ENCODE results near the gene TLR6.

Gene TLR6, protein sequence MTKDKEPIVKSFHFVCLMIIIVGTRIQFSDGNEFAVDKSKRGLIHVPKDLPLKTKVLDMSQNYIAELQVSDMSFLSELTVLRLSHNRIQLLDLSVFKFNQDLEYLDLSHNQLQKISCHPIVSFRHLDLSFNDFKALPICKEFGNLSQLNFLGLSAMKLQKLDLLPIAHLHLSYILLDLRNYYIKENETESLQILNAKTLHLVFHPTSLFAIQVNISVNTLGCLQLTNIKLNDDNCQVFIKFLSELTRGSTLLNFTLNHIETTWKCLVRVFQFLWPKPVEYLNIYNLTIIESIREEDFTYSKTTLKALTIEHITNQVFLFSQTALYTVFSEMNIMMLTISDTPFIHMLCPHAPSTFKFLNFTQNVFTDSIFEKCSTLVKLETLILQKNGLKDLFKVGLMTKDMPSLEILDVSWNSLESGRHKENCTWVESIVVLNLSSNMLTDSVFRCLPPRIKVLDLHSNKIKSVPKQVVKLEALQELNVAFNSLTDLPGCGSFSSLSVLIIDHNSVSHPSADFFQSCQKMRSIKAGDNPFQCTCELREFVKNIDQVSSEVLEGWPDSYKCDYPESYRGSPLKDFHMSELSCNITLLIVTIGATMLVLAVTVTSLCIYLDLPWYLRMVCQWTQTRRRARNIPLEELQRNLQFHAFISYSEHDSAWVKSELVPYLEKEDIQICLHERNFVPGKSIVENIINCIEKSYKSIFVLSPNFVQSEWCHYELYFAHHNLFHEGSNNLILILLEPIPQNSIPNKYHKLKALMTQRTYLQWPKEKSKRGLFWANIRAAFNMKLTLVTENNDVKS

DNA sequence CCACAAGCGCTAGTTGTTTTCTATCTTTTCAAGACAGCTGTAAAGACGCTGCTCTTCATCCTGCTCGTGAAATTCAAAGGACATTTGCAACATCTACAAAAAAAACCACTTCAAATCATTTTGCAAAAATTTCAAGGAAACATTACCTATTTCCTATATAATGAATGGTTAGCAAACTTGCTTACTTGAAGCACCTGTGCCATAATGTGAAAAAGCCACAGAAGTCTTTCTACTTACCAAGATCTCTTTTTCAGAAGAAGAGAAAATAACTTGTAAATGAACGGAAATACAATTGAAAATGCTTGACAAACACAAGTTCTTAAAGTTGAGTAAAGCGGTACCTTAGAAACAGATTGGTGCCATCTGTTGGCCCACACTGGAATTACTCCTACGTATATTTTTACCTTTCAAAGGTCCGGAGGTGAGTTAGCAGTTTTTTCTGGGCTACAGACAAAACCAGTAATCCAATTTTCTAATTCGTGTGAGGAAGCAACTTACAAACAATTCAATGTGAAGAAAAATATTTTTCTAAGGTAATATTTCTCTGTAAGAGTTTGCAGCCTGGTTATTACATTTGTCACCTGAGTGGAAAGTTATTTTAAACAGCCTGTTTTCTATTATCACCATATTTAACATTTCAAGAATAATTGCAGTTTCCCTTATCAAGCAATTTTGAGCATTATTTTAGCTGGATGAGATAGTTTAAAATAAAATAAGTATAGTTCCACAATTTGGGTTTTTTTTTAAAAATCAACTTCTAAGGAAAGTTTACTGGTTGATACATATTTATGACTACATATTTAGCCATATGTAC lies at the start of gene TLR6:
TLR6 (minus strand) TSS at position 294 of the 814 bp plus-strand sequence. CDS start 27,344 bp downstream, outside the sequence.
- DNase-seq, result peak; percentile 62

DNA sequence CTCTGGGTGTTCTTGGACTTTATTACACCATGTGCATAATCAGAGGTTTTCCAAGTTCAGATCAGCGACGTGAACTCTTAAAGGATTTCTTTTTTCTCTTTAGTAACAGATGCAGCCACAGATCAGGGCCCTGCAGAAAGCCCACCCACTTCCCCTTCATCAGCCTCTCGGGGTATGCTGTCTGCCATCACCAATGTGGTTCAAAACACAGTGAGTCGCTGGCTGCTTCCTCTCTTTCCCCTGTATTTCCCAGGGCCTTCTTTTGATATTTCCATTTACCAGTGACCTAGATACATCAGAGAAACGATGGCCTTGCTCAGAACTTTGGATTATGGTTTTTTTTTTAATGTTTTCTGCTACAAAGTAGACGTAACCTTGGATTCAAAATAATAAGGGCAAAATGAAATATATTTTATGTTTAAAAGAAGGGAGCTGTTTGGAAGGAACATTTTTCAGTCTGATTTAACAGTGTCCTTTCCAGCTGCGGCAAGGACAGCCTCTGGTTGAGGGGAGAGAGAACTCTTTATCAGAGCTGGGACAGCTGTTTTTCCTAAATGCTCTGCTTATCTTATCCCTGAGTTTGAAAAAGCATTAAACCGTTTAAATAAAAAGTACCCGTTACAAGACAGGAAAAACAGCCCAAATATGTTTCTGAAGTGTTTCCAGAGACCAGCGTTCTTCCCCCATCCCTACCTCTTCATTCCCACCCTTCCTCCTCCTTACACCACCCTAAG lies 49.2 kb upstream of the TLR6 start:
- no peak for DNase-seq

DNA sequence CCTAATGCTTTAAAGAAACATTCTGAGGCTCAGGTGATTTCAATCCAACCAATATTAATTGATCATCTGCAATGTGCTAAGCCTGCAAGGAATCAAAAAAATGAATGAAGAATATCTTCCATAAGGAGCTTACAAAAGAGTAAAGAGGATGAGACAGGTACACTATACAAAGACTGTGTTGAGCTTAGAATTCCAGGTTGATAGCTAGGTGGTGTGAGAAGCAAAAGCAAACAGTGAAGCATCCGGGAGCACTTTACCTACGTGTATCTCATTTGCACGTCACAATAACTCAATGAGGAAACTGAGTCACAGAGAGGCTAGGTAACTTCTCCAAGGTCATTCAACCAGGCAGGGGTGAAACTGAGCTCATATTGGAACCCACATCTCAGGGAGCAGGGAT lies 48.1 kb upstream of the TLR6 start:
- DNase-seq, result no peak

DNA sequence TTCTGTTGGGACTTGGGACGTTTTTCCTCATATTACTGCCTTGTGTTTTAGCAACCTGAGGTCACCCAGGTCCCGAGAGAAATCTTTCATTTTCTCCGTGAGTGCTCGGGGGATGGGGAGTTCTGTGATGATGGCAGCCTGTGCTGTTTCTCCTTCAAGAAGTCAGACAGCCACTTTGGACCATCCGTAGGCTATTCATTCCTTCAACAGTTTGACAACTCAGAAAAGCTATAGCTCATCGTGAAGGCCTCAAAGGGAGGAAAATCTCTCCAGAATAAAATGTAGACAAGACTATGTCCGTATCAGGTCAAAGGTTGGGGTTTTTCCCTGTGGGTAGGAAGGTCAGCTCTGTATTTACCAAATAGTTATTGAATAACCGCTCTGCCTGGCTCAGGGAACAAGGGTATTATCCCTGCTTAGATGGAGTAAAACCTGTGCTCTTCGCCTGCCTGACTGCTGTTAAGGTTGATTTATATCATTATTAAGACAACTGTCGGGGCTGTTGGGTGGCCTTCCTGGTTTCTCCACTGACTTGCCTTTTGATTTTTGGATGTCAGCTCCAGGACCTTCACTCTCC lies 47.6 kb upstream of the TLR6 start:
- DNase-seq, result no peak

DNA sequence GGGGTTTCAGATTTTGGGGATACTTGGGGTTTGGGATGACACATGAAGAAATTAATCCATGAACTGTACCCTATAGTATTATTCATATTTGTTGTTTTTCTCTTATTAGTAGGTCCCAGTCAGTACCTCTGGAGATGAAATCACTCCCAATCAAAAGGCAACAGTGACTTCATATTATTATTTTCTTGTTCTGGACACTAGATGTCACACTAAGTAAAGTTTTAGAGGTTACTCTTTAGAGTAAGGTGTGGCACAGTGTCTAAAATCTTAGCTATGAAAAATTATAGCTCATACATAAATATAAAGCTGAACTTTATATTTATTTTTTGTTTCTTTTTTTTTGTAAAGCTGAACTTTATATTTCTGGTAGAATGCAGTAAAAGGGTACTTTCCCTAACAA lies 46.1 kb upstream of the TLR6 start:
- no peak for DNase-seq

DNA sequence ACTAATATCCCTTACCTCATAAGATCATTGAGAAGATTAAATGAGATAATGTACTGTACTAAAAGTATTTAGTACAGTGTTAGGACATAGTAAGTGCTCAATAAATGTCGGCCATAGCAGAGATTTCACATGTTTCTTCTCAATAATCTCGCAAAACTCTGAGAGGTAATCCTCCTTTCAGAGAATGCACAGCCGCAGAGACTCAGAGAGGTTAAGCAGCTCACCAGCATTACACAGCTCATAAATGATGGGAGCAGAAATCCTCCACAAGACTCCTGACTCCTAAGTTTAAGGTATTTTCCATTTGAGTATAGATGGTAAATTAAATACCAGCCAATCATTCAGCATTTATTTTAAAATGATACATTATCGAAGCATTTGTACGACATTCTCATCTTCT lies 45.6 kb upstream of the TLR6 start:
- DNase-seq, result no peak

DNA sequence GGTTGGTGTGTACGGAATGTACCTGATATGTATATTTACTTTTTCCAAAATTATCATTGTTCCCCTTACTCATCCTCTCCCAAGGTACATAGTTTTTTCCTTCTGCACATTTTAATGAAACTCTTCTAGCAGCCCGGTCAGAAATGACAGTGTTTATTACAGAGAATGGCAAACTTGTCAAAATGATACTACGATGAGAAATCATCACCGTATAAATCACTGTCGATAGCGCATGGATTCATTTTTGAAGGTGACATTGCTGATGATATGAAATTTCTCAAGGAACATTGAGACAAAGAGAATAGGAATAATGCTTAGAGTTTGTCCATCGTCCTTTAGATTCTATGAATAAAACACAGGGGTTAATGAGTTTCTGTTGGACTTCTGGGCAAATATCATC lies 41.6 kb upstream of the TLR6 start:
- DNase-seq, result no peak

DNA sequence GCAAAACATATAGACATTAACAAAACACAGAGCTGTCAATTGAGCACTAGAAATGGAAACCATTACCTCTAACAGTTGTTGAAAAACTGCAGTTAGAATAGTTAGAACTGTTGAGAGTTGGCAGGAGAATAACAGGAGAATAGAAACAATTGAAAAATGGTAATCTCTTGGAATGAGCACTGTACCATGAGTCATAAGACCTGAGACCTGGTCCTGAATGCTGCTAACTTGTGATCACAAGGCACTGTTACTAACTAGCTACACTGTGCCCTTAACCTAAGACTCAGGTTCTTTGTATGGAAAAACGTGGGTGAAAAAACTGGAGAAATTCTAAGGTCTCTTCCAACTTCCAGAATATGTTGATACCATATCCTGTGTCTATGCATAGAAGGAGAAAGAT lies 40.3 kb upstream of the TLR6 start:
- no peak for DNase-seq

DNA sequence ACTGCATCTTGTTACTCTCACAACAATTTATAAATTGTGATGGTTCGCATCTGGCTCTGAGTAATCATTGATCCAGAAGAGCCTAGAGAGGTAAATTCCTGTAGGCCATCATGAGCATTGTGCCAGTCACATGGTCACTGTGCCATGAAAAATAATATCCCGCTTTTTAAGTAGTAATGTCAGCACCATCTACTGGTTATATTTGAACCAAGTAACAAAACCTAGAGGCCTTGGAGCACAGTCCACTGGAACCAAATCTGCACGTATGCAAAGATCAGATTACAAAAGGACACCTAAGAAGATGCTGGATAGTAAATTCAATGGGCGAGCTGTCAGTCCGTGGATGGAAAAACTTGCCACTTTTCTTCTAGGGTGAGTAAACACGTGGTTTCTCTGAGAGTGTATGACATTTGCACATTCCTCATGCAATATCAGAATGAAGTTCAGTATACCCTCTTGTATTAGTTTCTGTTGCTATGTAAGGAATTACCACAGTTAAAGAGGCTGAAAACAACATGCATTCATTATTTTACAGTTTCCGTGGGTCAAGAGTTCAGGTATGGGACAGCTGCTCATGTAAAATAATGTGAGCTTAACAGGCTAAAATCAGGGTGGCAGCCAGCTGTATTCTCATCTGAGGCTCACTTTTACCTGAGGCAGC lies 37.8 kb upstream of the TLR6 start:
- no peak for DNase-seq

DNA sequence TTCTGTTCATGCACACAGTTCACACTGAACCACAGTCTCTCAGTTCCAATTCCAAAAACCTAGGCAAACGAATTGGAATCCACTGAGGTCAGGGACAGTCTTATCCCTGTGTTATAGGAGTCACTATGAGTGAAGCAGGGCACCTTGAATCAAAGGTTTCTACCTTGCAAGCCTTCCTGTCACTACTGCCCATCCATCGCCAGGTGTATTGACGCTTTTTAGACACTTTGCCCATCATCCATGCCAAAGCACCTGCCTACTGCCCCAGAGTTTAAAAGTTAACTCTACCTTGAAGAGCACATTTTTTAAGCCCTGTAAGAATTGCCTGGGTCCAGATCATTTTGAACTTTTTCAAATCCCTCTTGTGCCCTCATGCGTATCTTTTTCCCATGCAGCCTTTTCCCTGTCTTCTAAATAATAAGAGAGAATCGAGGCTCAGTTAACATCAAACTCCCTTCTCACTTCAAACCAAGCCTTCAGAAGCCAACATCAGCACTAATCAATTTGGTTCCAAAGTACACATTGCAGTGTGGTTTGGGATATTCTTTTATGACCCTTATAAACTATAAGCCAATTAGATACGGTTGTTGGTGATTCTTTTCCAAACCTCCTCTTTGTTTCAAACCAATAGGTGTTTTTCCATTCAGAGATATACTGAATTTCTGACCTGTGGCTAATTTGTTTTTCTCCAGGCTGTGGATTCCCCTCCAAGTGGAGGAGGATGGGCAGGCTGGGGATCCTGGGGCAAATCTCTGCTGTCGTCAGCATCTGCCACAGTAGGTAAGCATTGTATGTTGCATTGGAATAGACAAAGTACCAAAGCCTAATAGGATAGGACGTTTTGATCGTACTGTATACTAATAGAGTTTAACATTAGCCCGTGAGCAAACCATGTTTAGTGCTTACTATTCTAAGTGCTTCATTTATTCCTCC lies 34.7 kb upstream of the TLR6 start:
- DNase-seq, result no peak

DNA sequence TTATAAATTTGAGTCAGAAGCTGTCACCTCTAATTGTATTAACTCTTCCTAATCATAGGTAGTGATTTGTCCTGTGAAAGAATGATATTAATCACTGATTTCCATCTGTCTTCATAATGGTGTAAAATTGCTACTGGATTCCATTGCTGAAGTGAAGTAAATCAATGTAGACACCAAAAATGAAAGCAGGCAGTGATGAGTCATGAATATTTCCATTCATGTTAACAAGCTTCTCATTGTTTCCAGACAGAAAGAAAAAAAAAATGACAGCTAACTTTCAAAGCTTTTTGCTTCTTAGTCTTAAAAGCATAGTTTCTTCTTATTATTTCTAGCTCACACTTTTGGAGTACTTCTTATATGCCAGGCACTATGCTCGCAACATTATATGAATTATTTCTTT lies 32.5 kb upstream of the TLR6 start:
- DNase-seq, result no peak

DNA sequence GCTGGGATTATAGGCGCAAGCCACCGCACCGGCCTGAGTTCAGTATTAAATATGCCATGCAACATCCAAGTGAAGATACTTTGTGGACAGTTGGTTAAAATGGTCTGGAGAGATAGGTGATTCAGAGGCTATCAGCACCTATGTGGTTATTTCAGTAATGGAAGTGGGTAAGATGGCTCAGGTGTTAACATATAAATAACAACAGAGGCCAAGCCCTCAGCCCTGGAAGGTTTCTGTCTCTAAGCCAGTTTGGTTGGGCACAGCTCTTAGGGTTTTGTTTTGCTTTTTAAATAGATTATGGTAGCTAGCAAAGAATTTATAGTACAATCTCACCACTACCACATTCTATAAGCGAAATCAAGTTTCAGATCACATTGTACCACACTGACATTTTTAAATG lies 27.6 kb upstream of the TLR6 start:
- no peak for DNase-seq

DNA sequence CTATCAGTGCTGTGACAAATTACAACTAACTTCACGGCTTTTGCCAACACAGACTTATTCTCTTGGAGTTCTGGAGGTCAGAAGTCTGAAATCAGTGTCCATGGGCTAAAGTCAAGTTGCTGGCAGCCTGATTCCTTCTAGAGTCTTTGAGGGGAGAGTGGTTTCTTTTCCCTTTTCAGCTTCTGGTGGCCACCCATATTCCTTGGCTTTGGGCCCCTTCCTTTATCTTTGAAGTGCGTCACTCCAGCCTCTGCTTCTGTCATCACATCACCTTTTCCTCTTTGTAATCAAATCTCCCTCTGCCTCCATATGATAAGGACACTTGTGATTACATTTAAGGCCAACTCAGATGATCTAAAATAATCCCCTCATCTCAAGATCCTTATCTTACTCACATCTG lies 20.0 kb upstream of the TLR6 start:
- no peak for DNase-seq

DNA sequence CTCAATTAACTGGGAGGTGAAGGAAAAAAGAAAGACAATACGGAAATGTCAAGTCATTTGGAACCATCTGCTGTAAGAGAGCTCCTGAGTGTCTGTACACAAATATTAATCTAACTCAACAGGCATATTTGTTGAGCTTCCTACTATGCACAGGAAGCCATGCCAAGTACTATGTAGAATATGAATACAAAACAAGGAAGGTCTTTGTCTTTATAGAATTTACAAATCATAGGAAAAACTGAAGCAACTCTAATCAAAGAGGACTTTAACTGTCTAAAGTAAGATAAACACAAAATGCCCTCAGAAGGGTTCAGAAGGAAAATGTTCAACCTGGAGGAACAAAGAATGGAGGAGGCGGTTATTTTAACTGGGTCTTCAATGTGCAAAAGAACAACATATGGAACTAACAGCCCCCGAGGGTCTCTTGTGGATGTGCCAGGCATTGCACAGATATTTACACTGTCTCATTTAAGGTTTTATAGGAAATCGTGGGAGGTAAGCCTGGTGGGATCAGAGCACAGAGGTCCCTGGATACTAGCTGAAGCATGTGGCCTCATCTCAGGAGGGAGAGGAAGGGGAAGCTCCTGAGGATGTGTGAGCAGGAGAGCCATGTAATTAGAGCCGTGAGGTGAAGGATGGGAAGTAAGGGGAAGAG lies 16.8 kb upstream of the TLR6 start:
- DNase-seq, result no peak

DNA sequence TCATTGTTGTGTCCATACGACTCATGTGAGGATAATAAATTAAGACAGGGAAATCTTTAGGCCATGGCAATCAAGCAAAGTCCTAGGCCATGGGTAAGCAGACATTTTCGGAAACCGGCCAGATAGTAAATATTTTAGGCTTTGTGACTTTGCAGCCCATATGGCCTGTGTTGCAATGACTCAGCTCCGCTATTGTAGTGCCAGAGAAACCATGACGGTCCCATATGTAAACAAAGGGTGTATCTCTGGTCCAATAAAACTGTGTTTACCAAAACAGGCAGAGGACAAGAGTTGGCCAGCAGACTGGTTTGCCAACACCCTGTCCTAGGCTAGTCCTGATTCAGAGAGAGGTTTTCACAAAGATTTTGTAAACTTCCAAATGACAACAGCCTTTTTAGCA lies 16.0 kb upstream of the TLR6 start:
- no peak for DNase-seq

DNA sequence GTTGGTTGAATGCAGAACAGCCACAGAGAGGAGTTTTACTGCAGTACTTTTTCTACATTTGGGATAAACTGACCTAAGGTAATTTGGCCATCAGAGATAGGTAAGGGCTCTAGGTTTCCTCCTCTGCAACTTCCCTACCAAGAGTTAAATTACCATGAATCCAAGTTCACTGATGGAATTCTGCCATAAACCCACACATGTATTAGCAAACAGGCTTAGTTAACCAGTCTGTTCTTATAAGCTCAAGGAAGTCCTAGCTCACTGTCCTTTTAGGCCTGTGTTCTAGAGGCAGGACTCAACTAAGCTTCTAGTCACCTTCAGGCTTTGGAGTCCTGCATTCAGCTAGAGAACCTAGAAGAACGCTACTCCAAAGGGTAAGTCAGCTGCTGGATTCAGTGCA lies 15.0 kb upstream of the TLR6 start:
- DNase-seq, result no peak

DNA sequence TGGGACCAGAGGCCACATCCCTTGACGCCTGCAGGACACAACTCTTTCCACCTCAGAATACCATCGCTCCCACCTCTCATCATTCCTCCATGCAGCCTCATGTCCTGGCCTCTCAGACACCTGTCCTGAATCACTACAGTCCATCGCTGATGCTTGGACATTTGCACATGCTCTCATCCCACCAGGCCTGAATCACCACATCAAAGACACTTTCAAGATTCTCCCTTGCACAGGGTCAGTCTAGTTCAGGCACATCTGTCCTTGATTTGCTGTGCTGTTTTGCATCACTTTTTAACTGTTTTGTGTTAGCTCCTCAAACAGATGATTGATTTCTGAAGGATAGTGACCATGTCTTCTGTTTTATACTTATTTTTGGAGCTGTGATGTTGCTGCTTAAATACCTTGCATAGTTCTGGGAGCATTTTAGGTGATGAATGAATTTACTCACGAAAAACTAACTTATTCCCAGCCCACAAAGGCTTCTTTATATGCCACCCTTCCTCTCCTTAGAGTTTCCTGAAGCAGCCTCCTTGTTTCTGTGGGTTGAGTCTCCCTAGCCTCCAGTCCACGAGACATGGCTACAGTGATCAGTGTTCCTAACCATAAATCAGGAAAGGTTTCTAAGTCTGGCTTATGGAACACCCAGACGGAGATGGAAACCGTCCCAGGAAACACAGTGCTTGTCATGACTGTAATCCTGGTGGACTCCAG lies 13.6 kb upstream of the TLR6 start:
- no peak for DNase-seq

DNA sequence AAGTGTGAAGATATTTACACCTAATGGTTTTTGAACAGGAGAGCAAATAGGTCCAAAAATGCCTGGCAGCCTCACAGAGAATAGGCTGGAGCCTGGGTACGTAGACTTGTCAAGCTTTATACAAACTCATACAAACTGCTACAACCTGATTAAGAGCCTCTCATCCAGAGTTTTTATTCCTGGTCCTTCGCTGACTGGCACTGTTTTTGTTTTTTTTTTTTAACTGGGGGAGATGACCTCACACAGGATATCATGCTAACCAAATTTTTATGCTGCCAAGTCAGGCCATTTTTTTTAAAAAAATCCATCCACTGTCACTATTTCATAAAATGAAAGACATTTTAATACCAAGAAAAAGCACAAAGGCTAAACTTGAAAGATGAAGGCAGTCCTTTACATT lies 12.9 kb upstream of the TLR6 start:
- no peak for DNase-seq
